DMS 273 (cell line): ENCODE results near the gene CCDC179.
A peak's percentile ranks its signal among the peaks of the same experiment; 100 is the strongest.

Experiments
- DNase-seq: peaks from one replicate; lab custom pipeline; 2025; ENCODE audit not compliant: unreplicated experiment; lab: John Stamatoyannopoulos, UW

The CCDC179 gene

DNA sequence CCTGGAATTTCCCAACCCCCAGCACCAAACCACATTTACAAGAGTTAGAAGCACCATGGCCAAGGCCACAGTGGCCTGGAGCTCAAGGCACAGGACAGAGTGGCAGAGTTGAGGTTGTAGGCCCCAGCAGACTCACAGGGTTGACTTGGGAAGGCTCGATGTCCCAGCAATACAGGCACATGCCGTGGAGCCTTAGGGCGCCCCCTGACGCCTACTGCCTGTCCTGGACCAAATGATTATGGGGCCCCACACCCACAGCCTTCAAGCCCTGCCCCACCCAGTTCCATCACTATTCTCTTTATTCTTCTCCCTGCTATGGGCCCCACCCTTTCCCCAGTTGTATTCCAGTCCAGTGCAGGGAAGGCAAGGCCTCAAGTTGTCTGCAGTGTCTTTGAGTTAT is at the start of gene CCDC179:
Gene CCDC179, minus strand, starts transcription at position 234 of the 400 bp plus-strand sequence. Its CDS starts 53 bp downstream, at position 181.
- DNase-seq = no peak

DNA sequence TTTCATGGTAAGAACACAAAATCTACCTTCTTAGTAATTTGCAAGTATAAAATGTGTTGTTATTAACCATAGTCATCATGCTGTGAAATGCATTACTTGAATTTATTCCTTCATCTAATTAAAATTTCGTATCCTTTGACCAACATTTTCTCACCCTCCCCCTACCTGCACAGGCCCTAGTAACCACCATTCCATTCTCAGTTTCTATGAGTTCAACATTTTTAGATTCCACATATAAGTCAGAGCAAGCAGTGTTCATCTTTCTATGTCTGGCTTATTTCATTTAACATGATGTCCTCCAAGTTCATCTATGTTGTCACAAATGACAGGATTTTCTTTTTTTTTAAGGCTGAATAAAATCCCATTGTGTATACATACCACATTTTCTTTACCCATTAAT is 43.5 kb upstream of the CCDC179 start:
- no peak for DNase-seq

GRCh38 chr11:22901603-22902002 is 41.3 kb upstream of the CCDC179 start:
- no peak for DNase-seq

DNA sequence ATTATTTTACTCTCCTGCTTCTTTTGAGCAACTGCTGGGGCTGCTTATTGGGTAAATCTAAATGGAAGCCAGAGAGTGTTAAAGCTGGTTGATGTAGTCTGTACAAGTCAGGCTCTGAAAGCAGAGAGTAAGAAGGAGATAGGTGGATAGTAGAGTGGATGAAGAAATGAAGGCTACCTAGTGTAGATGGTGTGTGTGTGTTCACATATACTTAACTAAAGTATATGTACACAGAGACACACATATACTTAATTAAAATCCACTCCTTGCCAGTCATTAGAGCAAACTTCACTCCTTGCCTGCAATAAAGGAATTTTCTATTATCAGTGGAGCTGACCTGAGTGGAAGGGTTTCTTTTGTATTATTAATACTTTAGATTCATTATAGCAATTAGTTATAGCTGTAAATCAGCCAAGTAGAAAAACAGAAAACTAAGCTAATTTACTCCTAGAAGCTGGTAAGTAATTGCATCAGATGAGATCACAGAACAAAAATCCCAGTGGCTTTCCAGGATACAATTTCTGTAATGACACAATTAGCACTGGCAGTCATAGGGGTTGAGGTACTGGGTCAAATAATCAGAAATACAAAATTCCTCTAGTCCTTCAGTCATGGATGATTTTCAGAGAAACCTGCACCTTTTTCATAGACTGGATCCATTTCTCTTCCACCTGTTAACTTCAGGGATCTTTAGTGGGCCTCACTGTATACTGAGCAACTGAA is 40.7 kb upstream of the CCDC179 start:
- DNase-seq = no peak

DNA sequence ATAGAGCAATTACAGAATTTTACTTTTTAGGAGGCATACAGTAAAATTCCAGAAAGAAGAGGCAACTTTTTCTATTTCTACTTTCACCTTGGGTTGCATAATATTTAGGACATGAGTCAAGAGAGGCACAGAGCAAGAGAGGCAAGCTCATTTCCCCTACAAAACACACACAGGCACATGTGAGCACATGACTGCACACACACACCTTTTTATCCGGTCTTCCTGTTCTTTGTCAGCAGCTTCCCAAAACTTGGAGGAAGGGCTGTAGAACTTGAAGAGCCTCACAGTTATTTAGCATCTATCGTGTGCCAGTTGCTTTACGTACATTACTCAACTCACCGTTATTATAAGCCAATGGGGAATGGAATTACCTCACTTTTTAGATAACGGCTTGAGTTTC is 37.8 kb upstream of the CCDC179 start:
- no peak for DNase-seq

DNA sequence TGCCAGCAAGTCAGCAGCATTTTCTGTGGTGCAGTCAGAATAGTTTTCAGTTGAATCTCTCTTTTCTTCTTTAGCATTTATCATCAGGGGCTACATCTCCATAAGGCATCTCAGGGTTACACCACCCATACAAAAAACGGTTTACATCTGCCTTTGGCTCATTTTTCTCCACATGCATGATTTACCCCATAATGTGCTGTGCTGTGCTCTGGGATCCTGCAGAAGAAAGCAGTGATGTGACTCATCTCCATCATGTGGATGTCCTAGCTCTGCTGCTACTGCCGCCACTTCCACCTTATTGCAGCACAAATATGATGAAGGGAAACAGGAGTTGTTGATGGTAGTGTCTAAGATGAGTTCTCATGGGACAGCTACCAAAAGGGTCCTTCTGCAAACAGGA is 30.0 kb upstream of the CCDC179 start:
- no peak for DNase-seq

- no peak for DNase-seq
Measured at GRCh38 chr11:22884217-22884616, 23.9 kb upstream of the CCDC179 start.

DNA sequence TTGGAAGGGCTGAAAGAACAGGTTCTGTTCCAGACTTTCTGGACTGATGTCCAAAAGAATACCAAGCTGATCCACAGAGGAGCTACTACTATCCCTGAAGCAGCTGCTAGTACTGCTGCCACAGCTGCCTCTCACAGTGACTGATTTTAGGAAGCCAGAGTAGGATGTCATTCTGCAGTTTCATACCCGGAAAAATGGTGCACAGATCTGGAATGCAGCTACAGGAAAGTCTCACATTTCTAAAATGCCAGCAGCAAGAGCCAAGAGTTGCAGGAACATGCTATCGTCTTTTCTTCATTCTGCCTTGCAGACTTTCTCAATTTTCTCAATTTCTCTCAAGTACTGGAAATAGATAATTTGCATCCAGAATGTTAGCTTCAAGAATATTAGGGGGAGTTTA is 19.4 kb upstream of the CCDC179 start:
- DNase-seq = no peak

GRCh38 chr11:22878604-22879003 is 18.3 kb upstream of the CCDC179 start:
- no peak for DNase-seq

DNA sequence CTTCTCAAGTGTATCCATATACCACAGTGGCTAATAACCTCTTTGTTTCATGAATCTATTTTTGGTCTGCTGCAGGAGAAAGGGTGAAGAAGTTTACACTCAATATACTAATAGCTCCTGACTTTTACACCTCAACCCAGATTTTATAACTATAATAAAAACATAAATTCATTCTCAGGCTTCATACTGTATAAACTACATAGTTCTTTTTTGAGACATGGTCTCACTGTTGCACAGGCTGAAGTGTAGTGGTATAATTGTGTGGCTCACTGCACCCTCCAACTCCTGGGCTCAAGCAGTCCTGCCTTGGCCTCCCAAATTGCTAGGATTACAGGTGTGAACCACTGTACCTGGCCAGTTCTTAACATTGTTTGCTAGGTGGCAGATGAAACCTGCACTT is 17.8 kb upstream of the CCDC179 start:
- DNase-seq = no peak

DNA sequence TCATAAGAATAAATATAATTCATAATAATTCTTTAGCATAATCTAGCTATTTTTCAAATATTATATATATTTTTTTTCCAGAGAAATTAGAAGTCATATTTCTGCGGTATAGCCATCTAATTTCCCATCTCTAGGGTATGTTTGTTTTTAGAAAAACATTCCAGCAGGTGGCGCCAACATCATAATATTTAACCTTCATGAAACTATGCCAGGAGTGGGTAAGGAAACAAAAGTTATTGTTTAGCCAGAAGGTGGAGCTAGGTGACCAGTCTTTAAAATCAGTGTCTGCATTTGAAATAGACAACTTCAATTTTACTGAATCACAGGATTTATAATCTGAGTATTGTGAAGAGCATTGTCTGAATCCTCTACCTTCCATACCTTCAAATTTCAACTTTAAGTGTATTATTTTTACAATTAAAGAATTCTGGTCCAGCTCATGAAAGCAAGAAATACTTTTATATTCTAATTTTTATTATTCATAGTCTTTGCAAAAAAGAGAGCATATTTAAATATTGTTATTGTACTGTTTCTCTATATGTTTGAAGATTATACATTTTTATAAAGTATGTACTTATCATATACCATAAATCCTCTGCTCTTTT is 15.7 kb upstream of the CCDC179 start:
- DNase-seq = peak; percentile 85

- DNase-seq = no peak
Measured at GRCh38 chr11:22869325-22869724, 9.1 kb upstream of the CCDC179 start.

GRCh38 chr11:22859756-22860155 is 518 bp downstream of the CCDC179 start:
- no peak for DNase-seq

- DNase-seq = no peak
Measured at GRCh38 chr11:22851477-22851876, 8.8 kb downstream of the CCDC179 start.

GRCh38 chr11:22846726-22847125 is 13.5 kb downstream of the CCDC179 start:
- DNase-seq = no peak

- DNase-seq = no peak
Measured at GRCh38 chr11:22832315-22833015, 27.8 kb downstream of the CCDC179 start.

DNA sequence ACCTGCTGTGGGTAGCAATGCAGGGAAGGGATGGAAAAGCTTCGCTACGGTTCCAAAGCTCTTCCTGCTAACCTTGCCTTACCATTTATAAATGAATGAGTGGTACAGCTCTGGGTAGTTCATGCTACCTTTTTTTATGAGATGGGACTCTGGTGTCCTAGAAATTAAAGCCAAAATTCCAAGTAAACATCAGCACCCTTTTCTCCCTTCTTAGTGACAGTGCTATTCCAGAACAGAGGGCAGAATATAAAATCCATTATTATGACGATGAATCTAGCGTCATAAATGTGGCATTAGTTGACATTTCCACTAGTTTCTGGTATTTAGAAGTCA is 30.2 kb downstream of the CCDC179 start:
- no peak for DNase-seq

GRCh38 chr11:22829231-22830081 is 30.8 kb downstream of the CCDC179 start, which contains the start of gene SVIP:
SVIP (minus strand) TSS chr11:22829801; CDS start chr11:22829748, 53 bp downstream.
- peak; percentile 96 for DNase-seq

DNA sequence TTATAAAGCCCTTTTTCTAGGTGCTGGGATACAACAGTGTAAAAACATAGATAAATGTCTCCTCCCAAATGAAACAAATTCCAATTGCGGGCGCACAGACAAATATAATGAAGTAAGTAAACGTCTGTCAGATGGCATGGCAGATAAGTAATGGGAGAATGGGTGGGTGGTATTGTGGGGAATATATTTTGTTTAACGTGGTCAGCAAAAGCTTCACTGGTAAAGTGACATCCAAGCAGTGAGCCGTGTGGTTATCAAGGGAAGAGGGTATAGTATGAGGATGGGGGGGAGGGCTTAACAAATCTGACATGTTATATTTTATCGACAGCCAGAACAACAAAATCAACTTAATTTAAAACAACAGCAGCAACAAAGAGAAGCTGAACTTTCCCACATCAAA is 31.9 kb downstream of the CCDC179 start:
- DNase-seq = peak; percentile 24

DNA sequence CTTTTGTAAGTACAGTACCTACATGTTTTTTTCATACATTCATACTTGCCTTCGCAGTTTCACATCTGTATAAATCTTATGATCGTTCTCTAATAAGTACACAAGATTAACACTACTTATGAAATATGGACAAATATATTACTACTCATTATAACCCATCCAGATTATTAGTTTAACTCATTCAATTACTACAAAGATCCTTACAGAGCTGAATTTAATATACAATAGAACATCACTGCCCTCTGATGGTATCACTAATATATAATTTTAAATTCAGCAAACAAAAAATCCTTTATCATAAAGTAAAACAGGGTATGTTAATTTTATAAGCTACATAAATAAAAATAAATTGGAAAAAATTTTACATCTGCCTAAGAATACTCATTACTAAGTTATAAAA is 38.1 kb downstream of the CCDC179 start:
- no peak for DNase-seq

GRCh38 chr11:22809893-22810292 is 50.4 kb downstream of the CCDC179 start:
- DNase-seq = no peak
